Upper lobe of left lung (tissue), 6 donors: ENCODE data around the gene VWA2. TPM values are rescaled to one million over a fixed set of nuclear protein-coding genes. Genes with fewer than 3 reads are reported as not detected.
A peak's percentile ranks its signal among the peaks of the same experiment; 100 is the strongest.

ENCODE experiments used
- ATAC-seq, 2 donors: fragments of 200-7000 bp; cut with Tn5 transposase; one replicate each; pipeline ENCODE4 v1.9.1; 2022; ENCODE audit warnings: mild to moderate bottlenecking in 2 of 2, moderate library complexity in 2 of 2; ENCODE audit not compliant: low FRiP score in 2 of 2
- DNase-seq, 2 donors: peaks; one replicate each; pipeline ENCODE4 v3.0.0-alpha.2; 2019 to 2020
- H3K27ac ChIP-seq, 4 donors: fragments of 200-600 bp; sonication (generic); one replicate each; pipeline ENCODE4 v1.5.1; 2016 to 2019
- H3K27me3 ChIP-seq, 4 donors: fragments of 200-600 bp; sonication (generic); one replicate each; pipeline ENCODE4 v1.5.1; 2017 to 2019
- H3K36me3 ChIP-seq, 4 donors: fragments of 200-600 bp; sonication (generic); one replicate each; pipeline ENCODE4 v1.5.1; 2016 to 2019
- H3K4me1 ChIP-seq, 4 donors: fragments of 200-600 bp; sonication (generic); one replicate each; pipeline ENCODE4 v1.5.1; 2018 to 2019
- H3K4me3 ChIP-seq, 4 donors: fragments of 200-600 bp; sonication (generic); one replicate each; pipeline ENCODE4 v1.5.1; 2017 to 2019; ENCODE audit warnings: mild to moderate bottlenecking in 2 of 4, moderate library complexity in 1 of 4
- H3K9me3 ChIP-seq, 4 donors: fragments of 200-600 bp; sonication (generic); one replicate each; pipeline ENCODE4 v1.5.1; 2018 to 2019
- CTCF ChIP-seq, 6 experiments: fragments of 450-650 bp in 4 of 6; fragments of 200-600 bp in 2 of 6; sonication (generic) in 2 of 6; IDR thresholded peaks; one replicate each; pipeline ENCODE4 v1.5.1; 2016 to 2019; ENCODE audit warnings: antibody characterized with exemption in 6 of 6
- EP300 ChIP-seq, 4 donors: sonication (generic); formaldehyde crosslinking; IDR thresholded peaks; one replicate each; pipeline ENCODE4 v1.5.1; 2017; ENCODE audit warnings: antibody characterized with exemption in 4 of 4, control low read depth in 2 of 4
- POLR2A ChIP-seq, 4 donors: fragments of 450-650 bp; IDR thresholded peaks; one replicate each; pipeline ENCODE4 v1.5.1; 2016 to 2017; ENCODE audit warnings: antibody characterized with exemption in 4 of 4, mild to moderate bottlenecking in 2 of 4
- POLR2AphosphoS5 ChIP-seq, 2 donors: sonication (generic); formaldehyde crosslinking; IDR thresholded peaks; one replicate each; pipeline ENCODE4 v1.5.1; 2017; ENCODE audit warnings: antibody characterized with exemption in 2 of 2
- WGBS, 2 donors: methylation state at CpG; one replicate each; pipeline ENCODE4 v1.1.5; 2017 to 2018; 5-methylcytosine and 5-hydroxymethylcytosine counted together
- total RNA-seq, 6 donors: library from RNA; depleted of rRNA in 4 of 6; stranded (reverse); fragments of >200 nt in 4 of 6; gene quantifications; one replicate each; pipeline versions ENCODE4 v1.1.0 to v1.2.1, GENCODE V29; 2016 to 2021
- donor health status: DM: no; HTN: no; CAD: no; lungs with moderate emphysema.
- donor health status: DM: no; HTN: yes; CAD: no; lungs with severe emphysema.

Gene VWA2
- total RNA-seq, 6 donors from 2014 or later = 8.3 to 17.8 (median 12.4) TPM

- TF ChIP-seq CTCF (IDR thresholded peaks at IDR 0.05) (no peak), POLR2A (IDR thresholded peaks at IDR 0.05) (no peak), EP300 (IDR thresholded peaks at IDR 0.05) (no peak), POLR2AphosphoS5 (IDR thresholded peaks at IDR 0.05) (no peak)
- DNase-seq = peak in 1 of 2 donors; percentile 56
Measured at GRCh38 chr10:114305521-114305925, 66.5 kb downstream of the VWA2 start.

GRCh38 chr10:114306116-114306973 is 67.3 kb downstream of the VWA2 start:
- no peaks in the 10 kb centered on the region for H3K9me3 ChIP-seq
- H3K36me3 ChIP-seq = no peaks in the 10 kb centered on the region
- H3K4me3 ChIP-seq = no peak overlapping the region
- no peak overlapping the region for H3K27ac ChIP-seq
- no peak for TF ChIP-seq POLR2A (IDR thresholded peaks at IDR 0.05)
- TF ChIP-seq EP300 (IDR thresholded peaks at IDR 0.05) = no peak
- TF ChIP-seq POLR2AphosphoS5 (IDR thresholded peaks at IDR 0.05) = no peak
- TF ChIP-seq CTCF (IDR thresholded peaks at IDR 0.05) = no peak
- WGBS, 2 donors = 87 to 94% methylated on average over 11 to 15 of the region's 19 CpGs
- peaks cover 10 to 18% (median 12%) of the 10 kb centered on the region in 4 donors for H3K4me1 ChIP-seq
- no peaks in the 10 kb centered on the region for H3K27me3 ChIP-seq
- DNase-seq (no peak), ATAC-seq (no peak)

More at GRCh38 chr10:114305521-114305925, 66.5 kb downstream of the VWA2 start:
- peaks cover 10 to 18% (median 12%) of the 10 kb centered on the region in 4 donors for H3K4me1 ChIP-seq
- no peak overlapping the region for H3K27ac ChIP-seq
- WGBS, 2 donors = 93 to 94% methylated on average over 17 to 18 of the region's 18 CpGs
- ATAC-seq = no peak
- no peaks in the 10 kb centered on the region for H3K27me3 ChIP-seq
- peaks cover 0 to 2% (median 0%) of the 10 kb centered on the region in 4 donors for H3K36me3 ChIP-seq
- H3K4me3 ChIP-seq = no peak overlapping the region
- no peaks in the 10 kb centered on the region for H3K9me3 ChIP-seq

- H3K27ac ChIP-seq = no peak overlapping the region
- H3K36me3 ChIP-seq = no peaks in the 10 kb centered on the region
- ATAC-seq (no peak), DNase-seq (no peak)
- H3K4me3 ChIP-seq = no peak overlapping the region
- TF ChIP-seq POLR2A (IDR thresholded peaks at IDR 0.05) (no peak), EP300 (IDR thresholded peaks at IDR 0.05) (no peak), CTCF (IDR thresholded peaks at IDR 0.05) (no peak), POLR2AphosphoS5 (IDR thresholded peaks at IDR 0.05) (no peak)
- H3K4me1 ChIP-seq = peaks cover 10 to 18% (median 12%) of the 10 kb centered on the region in 4 donors
- 70 to 77% methylated on average over 10 of the region's 10 CpGs for WGBS, 2 donors
- H3K9me3 ChIP-seq = no peaks in the 10 kb centered on the region
- H3K27me3 ChIP-seq = no peaks in the 10 kb centered on the region
Measured at GRCh38 chr10:114307731-114308130, 68.7 kb downstream of the VWA2 start.

GRCh38 chr10:114308531-114309363 is 69.7 kb downstream of the VWA2 start:
- no peak overlapping the region for H3K27ac ChIP-seq
- H3K4me3 ChIP-seq = no peak overlapping the region
- H3K36me3 ChIP-seq = no peaks in the 10 kb centered on the region
- WGBS, 2 donors = 74 to 78% methylated on average over 6 to 9 of the region's 9 CpGs
- H3K4me1 ChIP-seq = peaks cover 10 to 14% (median 12%) of the 10 kb centered on the region in 4 donors
- TF ChIP-seq CTCF (IDR thresholded peaks at IDR 0.05) = no peak
- no peak for TF ChIP-seq POLR2A (IDR thresholded peaks at IDR 0.05)
- TF ChIP-seq POLR2AphosphoS5 (IDR thresholded peaks at IDR 0.05) = no peak
- TF ChIP-seq EP300 (IDR thresholded peaks at IDR 0.05) = no peak
- DNase-seq (no peak), ATAC-seq (peak in 1 of 2 donors; percentile 45)
- no peaks in the 10 kb centered on the region for H3K27me3 ChIP-seq
- no peaks in the 10 kb centered on the region for H3K9me3 ChIP-seq
